Stimulated activated CD4-positive, alpha-beta T cell treated with anti-CD3 and anti-CD28 coated beads, Interleukin-4, amount 100 ng/mL, for 1 hour (primary cell): ENCODE results near the gene TEX2.
"Not testable (repeated sequence)": the region's sequence is repeated elsewhere in the genome, so short reads cannot be mapped to it uniquely, and the experiment has no call there.

Experiments used
- DNase-seq: peaks from one replicate; pipeline ENCODE4 v3.0.0-alpha.2; 2020

The TEX2 gene

DNA sequence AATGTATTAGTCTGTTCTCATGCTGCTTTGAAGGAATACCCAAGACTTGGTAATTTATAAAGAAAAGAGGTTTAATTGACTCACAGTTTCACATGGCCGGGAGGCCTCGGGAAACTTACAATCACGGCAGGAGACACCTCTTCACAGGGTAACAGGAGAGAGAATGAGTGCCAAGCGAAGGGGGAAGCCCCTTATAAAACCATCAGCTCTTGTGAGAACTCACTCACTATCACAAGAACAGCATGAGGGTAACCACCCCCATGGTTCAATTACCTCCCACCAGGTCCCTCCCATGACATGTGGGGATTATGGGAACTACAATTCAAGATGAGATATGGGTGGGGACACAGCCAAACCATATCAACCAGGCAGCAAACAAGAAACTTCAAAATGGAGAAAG is 24.6 kb downstream of the TEX2 start:
- peak; percentile 6 for DNase-seq

DNA sequence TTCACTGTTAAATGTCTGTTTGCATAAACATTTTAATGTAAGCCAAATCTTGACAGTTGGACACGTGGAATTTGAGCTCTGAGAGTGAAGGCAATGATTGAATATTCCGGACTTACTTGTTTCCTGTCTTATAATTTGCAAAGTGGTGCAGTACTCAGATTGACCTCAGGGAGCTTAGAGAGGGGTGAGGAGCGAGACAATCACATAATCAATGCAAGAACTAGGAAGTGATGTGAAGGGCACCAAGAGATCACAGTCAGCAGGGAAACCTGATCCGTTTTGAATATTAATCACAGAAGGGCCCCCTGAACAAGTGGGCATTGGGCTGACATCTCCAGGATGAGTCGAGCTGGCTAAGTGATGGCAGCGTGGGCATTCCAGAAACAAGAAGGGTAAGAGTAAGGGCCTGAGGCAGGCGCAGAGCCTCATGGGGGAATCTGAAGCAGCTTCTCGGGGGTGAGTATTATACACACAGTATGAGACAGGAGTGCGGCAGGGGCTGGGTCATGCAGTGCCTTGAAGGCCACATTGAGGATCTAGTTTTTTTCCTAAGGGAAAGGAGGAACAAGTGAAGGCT is 26.1 kb downstream of the TEX2 start:
- no peak for DNase-seq

GRCh38 chr17:64234961-64235360 is 28.1 kb downstream of the TEX2 start:
- no peak for DNase-seq

GRCh38 chr17:64232466-64233262 is 30.4 kb downstream of the TEX2 start:
- no peak for DNase-seq

- DNase-seq, result no peak
Measured at GRCh38 chr17:64231567-64232141, 31.4 kb downstream of the TEX2 start.

GRCh38 chr17:64230791-64231408 is 32.2 kb downstream of the TEX2 start:
- no peak for DNase-seq

DNA sequence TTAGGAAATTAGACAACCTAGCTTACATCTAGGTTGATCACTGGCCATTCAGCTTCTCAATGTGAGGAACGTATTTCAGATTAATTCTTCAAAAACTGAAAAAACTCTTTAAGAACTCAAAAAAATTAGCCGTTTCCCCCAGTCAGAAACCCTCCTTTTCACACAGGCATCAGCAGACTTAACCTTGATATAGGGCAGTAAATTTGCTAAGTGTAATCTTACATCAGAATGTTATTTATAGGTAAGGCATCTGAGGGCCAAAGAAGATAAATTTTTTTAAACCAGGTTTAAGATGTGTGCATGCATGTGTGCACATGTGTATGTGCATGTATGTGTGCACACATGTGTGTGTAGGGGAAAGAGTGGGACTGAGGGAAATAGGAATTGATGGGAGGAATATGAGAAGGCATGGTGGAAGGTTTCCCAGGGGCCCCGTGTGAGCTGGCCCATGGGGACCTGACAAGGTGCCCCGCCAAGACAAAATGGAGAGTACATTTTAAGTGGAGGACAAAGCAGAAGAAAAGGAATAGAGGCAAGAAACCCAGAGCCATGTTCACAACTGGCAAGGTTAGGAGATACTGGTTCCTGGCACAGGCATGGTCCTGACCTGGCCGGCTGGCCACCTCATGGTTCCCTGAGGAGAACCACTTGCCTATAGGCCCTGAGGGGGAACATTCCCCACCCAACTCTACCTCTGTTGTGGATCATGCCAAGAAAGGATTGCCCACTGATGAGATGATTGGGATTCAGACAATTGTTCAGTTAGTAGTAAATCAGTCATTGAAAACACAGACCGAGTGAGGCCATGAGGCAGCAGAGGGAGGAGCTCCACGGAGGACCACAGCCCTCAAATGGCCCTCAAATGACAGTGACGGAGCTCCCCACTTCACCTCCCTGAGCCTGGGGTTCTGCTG is 33.0 kb downstream of the TEX2 start:
- no peak for DNase-seq

GRCh38 chr17:64226132-64226531 is 36.9 kb downstream of the TEX2 start:
- DNase-seq, result no peak

- no peak for DNase-seq
Measured at GRCh38 chr17:64225410-64225809, 37.6 kb downstream of the TEX2 start.

- DNase-seq, result no peak
Measured at GRCh38 chr17:64223931-64224629, 39.0 kb downstream of the TEX2 start.

DNA sequence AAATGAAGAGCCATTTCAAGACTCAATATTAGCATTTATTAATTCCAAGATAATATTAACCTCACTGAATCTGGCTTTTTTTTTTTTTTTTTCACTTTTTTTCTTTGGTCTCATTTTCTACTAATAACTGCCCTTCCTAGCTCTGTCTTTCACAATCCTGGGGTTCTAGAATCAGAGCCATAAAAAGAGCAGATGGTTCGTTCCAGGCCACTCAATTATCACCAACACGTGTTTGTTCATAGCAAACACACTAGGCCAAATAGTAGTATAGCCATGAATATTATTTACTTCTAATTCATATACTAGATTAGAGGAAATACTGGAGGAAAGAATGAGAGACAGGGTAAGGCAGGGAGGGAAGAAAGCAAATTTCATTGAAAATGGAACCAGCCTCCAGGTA is 39.8 kb downstream of the TEX2 start:
- DNase-seq, result no peak

GRCh38 chr17:64221679-64222078 is 41.4 kb downstream of the TEX2 start:
- DNase-seq, result no peak

DNA sequence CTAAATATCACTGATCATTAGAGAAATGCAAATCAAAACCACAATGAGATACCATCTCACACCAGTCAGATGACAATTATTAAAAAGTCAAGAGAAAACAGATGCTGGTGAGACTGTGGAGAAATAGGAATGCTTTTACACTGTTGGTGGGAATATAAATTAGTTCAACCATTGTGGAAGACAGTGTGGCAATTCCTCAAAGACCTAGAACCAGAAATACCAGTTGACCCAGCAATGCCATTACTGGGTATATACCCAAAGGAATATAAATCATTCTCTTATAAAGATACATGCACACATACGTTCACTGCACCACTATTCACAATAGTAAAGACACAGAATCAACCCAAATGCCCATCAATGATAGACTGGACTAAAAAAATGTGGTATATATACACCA is 42.5 kb downstream of the TEX2 start:
- not testable (repeated sequence) for DNase-seq

DNA sequence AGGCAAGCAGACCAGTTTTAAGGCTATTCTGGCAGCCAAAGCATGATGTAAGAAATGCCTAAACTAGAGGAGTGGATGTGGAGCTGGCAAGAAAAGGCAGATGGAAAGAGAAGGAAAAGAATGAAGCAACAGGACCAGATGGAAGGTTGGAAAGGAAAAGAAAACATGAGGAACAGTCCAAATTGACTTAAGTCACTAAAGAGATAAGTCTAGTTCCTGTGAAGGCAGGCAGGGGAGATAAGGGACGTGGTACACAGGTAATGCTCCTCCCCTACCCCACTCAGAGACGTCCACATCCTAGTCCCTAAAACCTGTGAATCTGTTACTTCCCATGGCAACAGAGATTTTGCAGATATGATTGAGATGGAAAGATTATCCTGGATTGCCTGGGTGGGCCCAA is 43.5 kb downstream of the TEX2 start:
- DNase-seq, result no peak

DNA sequence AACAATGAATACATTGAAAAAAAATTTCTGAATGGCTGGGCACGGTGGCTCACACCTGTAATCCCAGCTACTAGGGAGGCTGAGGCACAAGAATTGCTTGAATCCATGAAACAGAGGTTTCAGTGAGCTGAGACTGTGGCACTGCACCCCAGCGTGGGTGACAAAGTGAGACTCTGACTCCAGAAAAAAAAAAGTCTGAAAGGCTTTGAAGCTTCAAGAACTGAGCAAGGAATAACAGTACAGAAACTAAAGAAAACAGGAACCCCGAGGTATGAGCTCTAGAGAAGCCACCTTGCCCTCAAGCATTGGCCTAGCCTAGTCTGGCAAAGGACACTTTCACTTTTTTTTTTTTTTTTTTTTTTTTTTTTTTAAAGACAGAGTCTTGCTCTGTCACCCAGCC is 45.0 kb downstream of the TEX2 start:
- DNase-seq, result peak; percentile 31

DNA sequence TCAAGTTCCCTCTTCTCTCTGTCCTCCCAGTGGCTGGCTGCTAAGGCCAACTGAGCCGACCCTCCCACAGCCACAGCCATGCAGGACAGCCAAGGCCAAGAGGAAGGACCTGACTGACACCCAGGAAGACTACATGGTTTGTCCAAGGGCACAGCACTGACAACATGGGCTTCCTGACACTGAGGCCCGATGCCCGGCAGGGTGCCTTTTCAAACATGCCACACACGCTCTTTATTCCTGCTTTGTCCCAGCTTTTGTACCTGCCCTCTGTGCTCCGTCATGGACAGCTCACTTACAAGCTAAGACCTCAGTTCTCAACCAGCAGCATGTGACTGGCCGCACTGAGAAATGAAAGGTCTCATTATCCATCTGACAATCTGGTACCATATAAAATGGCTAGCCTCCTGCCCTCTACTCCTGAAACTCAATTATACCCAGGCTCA is 45.8 kb downstream of the TEX2 start:
- DNase-seq, result no peak

- DNase-seq, result no peak
Measured at GRCh38 chr17:64216338-64217248, 46.5 kb downstream of the TEX2 start.

DNA sequence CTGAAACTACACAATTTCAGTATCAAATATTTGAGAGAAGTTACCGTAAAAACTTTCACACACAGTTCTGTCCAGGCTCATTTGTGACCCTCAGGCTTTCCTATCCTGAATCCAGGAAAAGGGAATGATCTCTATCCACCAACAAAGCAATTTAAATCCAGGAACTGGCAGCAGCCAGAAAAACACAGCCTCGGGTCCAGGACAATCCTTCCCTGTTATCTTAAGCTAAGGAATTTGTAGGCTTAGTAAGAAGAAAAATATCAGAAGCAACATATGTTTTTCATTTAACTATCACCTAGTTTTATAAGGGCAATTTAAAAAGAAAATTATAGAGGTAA is 47.1 kb downstream of the TEX2 start:
- no peak for DNase-seq

DNA sequence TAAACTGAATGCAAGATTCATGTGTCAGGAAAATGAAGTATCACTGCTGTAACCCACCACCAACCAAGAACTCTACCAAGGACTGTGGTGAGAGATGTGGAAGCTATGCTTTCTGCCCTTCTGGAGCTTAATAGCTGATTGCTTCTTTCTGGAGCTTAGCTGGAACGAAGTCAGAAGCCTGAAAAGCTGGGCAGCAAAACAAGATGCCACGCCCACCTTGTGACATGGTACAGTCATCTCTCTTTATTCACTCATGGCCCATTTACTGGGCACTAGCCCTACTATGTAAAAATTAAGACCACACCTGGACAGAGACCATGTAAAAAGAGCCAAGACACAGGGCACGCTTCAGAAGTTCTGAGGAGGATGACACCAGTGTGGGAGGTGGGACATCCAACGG is 48.1 kb downstream of the TEX2 start:
- no peak for DNase-seq

- no peak for DNase-seq
Measured at GRCh38 chr17:64213995-64214811, 48.9 kb downstream of the TEX2 start.
